ENCODE results near the gene PHB1.

PHB1 gene

GRCh38 chr17:49439305-49439672 is 24.6 kb upstream of the PHB1 start:
- Mint-ChIP-seq H3K9me3 (no peaks in the 10 kb centered on the region), H3K36me3 (ENCODE audit: low read depth) (no peaks in the 10 kb centered on the region), H3K27me3 (ENCODE audit: low read depth) (peaks cover 32% of the 10 kb centered on the region), H3K27ac (peak overlapping the region; percentile 34 to 81 (median 74)), H3K4me3 (peak overlapping the region in 2 of 3 experiments; percentile 29 to 63), H3K4me1 (peaks cover 81% of the 10 kb centered on the region)
- TF ChIP-seq, protein P1, sequence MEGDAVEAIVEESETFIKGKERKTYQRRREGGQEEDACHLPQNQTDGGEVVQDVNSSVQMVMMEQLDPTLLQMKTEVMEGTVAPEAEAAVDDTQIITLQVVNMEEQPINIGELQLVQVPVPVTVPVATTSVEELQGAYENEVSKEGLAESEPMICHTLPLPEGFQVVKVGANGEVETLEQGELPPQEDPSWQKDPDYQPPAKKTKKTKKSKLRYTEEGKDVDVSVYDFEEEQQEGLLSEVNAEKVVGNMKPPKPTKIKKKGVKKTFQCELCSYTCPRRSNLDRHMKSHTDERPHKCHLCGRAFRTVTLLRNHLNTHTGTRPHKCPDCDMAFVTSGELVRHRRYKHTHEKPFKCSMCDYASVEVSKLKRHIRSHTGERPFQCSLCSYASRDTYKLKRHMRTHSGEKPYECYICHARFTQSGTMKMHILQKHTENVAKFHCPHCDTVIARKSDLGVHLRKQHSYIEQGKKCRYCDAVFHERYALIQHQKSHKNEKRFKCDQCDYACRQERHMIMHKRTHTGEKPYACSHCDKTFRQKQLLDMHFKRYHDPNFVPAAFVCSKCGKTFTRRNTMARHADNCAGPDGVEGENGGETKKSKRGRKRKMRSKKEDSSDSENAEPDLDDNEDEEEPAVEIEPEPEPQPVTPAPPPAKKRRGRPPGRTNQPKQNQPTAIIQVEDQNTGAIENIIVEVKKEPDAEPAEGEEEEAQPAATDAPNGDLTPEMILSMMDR (IDR thresholded peaks at IDR 0.05; ENCODE audit: unreplicated experiment in 3 of 3) = no peak

DNA sequence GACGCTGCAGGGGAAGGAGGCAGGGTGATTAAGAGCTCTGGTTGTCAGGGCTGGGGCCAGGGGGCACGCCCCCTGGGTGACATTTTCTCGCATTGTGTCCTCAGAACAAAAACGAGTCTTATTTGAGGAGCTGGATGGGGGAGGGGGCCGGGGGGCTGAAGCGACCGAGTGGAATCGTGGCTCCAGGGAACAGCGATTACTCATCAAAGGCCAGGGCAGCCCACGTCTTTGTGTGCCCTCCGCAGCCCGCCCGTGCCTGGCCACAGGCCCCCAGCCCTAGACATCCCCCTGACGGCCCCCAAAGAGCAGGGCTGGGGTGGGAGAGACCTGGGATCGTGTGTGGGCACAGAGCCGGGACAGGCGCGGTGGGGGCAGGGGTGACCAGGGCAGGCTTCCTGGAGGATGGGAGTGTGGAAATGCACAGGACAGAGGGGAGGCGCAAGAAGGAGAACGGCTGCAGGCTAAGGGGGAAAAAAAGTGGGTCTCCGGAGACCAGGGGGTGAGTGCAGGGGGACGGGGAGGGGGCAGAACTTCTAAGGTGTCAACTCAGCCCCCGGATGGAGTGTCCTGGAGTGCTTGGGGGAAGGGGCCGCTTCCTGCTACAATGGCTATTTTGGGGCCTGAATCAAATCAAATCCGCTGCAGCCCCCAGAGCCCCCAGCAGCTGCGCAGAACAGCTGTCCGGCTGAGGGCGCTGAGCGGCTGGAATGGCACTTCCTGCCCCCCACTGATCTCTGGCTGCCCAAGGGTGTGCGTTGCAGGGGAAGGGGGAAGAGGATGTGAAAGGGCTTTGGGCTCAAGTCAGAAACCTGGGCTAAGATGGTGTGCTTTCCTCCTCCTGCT is 24.0 kb upstream of the PHB1 start:
- Mint-ChIP-seq H3K27me3 (ENCODE audit: low read depth) (peaks cover 28% of the 10 kb centered on the region), H3K27ac (peak overlapping the region; percentile 34 to 81 (median 74)), H3K4me3 (peak overlapping the region; percentile 12 to 63 (median 29)), H3K4me1 (peaks cover 78% of the 10 kb centered on the region), H3K9me3 (no peaks in the 10 kb centered on the region), H3K36me3 (ENCODE audit: low read depth) (no peaks in the 10 kb centered on the region)
- TF ChIP-seq, protein P1 (IDR thresholded peaks at IDR 0.05; ENCODE audit: unreplicated experiment in 3 of 3) = no peak

DNA sequence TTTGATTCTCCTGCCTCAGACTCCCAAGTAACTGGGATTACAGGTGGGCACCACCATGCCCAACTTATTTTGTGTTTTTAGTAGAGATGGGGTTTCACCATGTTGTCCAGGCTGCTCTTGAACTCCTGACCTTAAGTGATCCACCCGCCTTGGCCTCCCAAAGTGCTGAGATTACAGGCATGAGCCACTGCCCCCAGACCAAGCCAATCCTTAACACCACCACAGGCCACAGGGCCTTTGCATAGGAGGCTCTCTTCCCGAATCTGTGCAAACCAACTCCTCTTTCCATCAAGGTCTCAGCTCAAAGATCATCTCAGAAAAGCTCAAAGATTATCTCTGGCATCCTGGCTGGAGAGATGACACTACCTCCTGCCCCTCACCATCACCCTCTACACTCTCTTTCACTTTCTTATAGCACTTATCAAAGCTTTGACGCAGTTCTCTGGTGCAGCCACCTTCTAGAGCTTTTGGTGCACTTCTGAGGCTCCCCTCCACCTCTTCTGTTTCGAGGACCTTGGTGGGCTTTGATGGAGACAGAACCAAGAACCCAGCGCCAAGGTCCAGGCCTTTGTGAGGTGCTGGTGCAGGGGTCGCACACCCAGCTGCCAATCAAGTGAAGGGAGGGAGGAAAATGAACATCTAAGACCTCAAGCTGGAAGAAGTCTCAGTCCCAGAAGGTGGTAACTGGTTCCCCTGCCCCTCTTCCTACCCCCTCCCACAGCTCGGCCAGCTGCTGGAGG is 23.2 kb upstream of the PHB1 start:
- Mint-ChIP-seq H3K27ac (peak overlapping the region; percentile 29 to 74 (median 61)), H3K36me3 (ENCODE audit: low read depth) (no peaks in the 10 kb centered on the region), H3K27me3 (ENCODE audit: low read depth) (peaks cover 23% of the 10 kb centered on the region), H3K9me3 (no peaks in the 10 kb centered on the region), H3K4me1 (peaks cover 73% of the 10 kb centered on the region), H3K4me3 (peak overlapping the region in 2 of 3 experiments; percentile 2 to 57)
- TF ChIP-seq, protein P1 (IDR thresholded peaks at IDR 0.05; ENCODE audit: unreplicated experiment in 3 of 3) = no peak

GRCh38 chr17:49436174-49436573 is 21.5 kb upstream of the PHB1 start:
- Mint-ChIP-seq H3K4me1 (peaks cover 58% of the 10 kb centered on the region), H3K9me3 (no peaks in the 10 kb centered on the region), H3K36me3 (ENCODE audit: low read depth) (no peaks in the 10 kb centered on the region), H3K27ac (peak overlapping the region; percentile 1 to 50 (median 1)), H3K27me3 (ENCODE audit: low read depth) (peaks cover 16% of the 10 kb centered on the region), H3K4me3 (no peak overlapping the region)
- TF ChIP-seq, protein P1 (IDR thresholded peaks at IDR 0.05; ENCODE audit: unreplicated experiment in 3 of 3) = no peak

- TF ChIP-seq, protein P1 (IDR thresholded peaks at IDR 0.05; ENCODE audit: unreplicated experiment in 3 of 3) = no peak
- H3K36me3 Mint-ChIP-seq (ENCODE audit: low read depth) = no peaks in the 10 kb centered on the region
- H3K4me3 Mint-ChIP-seq = no peak overlapping the region
- H3K27me3 Mint-ChIP-seq (ENCODE audit: low read depth) = peaks cover 16% of the 10 kb centered on the region
- H3K4me1 Mint-ChIP-seq = peaks cover 52% of the 10 kb centered on the region
- no peaks in the 10 kb centered on the region for H3K9me3 Mint-ChIP-seq
- H3K27ac Mint-ChIP-seq = peak overlapping the region; percentile 1 to 50 (median 1)
Measured at GRCh38 chr17:49435671-49436029, 21.0 kb upstream of the PHB1 start.

All from nephron (organoid).